GM18520 (cell line): ENCODE results near the gene GREB1.

Experiments
- ATAC-seq: cut with Tn5 transposase; IDR thresholded peaks from one replicate; pipeline ENCODE4 v1.9.1; 2021; ENCODE audit not compliant: unreplicated experiment

GREB1 gene

DNA sequence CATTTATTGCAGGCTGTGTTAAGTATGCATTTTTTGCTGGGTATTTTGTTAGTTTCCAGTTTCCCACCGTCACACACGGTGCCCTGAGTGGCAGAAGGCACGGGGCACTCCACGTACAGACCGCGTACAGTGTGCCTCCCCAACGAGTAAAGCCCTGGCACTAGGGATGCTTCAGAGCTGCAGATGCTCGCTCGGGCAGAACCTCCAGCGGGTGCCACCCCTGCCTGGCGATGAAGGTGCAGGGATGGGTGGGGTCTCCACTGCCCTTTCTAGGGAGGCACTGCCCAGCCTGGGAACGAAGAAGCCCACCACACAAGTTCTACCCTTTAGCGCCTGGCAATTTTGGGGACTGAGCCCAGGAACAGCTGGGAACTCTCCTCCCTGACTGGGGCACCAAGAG lies 4.1 kb downstream of the GREB1 start:
- no peak for ATAC-seq

- no peak for ATAC-seq
Measured at GRCh38 chr2:11539317-11540147, 5.7 kb downstream of the GREB1 start.

GRCh38 chr2:11540148-11540995 lies 6.5 kb downstream of the GREB1 start:
- no peak for ATAC-seq

DNA sequence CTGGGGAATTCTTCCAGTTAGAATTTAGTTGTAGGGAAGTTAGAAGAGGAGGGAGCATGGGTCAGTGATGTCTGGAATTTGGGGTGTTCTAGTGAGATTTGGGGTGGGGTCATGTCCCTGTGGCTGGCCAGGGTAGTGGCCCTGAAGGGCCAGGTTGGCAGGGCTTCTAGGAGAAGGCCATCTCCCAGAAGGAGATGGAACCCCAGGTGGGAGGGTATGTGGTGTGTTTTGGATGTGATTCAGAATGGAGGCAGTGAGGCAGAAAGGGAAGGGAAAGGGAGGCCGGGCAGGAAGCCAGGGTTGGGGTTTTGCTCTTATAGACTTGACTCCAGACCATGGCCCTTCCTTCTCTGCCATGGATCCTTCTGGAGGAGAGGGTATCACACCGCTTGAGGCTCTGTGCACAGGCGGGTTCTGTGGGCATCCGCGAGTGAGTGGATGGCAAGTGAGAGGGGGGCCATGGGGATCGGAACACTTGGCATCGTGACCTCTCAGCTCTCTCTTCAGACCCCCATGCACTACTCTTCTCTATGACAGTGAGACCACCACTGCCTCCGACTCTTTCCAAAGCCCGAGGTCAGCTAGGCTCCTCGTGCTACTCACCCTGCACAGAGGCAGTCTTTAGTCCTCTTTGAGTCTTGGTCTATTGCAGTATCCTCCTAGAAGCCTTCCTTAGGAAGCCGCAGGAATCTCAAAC lies 7.3 kb downstream of the GREB1 start:
- ATAC-seq: no peak

- ATAC-seq: no peak
Measured at GRCh38 chr2:11541693-11542274, 7.9 kb downstream of the GREB1 start.

- no peak for ATAC-seq
Measured at GRCh38 chr2:11542275-11542819, 8.5 kb downstream of the GREB1 start.

GRCh38 chr2:11543337-11544216 lies 9.7 kb downstream of the GREB1 start:
- ATAC-seq: no peak

GRCh38 chr2:11546072-11546471 lies 12.2 kb downstream of the GREB1 start:
- no peak for ATAC-seq

GRCh38 chr2:11547912-11548497 lies 14.2 kb downstream of the GREB1 start:
- ATAC-seq: no peak

DNA sequence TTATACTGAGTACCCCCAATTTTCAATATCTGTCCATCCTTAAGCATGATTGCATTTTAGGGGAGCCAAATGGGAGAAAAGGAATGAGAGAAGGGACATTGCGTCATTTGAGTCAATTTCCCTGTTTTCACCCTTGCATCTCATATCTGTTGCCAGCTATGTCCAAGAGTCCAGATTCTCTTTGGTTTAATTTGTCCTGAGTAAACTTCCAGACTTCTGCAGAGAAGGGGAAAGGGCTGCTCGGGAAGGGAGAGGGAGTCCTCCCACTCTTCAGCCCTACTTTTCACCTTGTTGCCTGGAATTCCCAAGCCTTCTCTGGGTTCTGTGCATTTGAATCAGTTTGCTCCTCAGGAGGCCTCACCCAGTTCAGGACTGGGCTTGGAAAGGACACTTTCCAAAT lies 16.5 kb downstream of the GREB1 start:
- no peak for ATAC-seq

- no peak for ATAC-seq
Measured at GRCh38 chr2:11550901-11551568, 17.2 kb downstream of the GREB1 start.

GRCh38 chr2:11551569-11552259 lies 17.9 kb downstream of the GREB1 start:
- ATAC-seq: no peak

- ATAC-seq: no peak
Measured at GRCh38 chr2:11552260-11552638, 18.4 kb downstream of the GREB1 start.

- no peak for ATAC-seq
Measured at GRCh38 chr2:11553661-11554398, 20.0 kb downstream of the GREB1 start.

DNA sequence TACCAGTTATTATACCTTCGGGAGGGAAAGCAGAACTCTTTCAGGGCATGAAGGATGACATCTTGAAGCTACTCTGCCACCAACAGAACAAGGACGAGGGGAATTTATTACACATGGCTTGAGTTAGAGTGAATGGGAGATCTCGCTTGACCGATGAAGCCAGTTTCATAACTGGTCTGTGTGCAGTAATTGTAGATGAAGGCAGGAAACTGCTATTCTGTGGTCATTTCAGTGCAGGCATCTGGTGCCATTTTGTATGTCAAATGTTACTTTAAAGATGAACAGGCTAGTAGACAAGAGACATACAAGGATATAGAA lies 20.5 kb downstream of the GREB1 start:
- ATAC-seq: no peak

GRCh38 chr2:11556101-11556806 lies 22.4 kb downstream of the GREB1 start:
- ATAC-seq: no peak

GRCh38 chr2:11558214-11558886 lies 24.5 kb downstream of the GREB1 start:
- ATAC-seq: no peak
